HUES64 (cell line): Measurements from ENCODE around the gene MED26.
"Not testable (repeated sequence)": the region's sequence is repeated elsewhere in the genome, so short reads cannot be mapped to it uniquely, and the experiment has no call there.

ENCODE experiments used
- H3K27ac ChIP-seq: 2 replicates; pipeline ENCODE4 v1.7.0; 2013; ENCODE audit warnings: low read depth, low read length, inconsistent platforms
- H3K27me3 ChIP-seq: 2 replicates; pipeline ENCODE4 v1.6.1; 2013; ENCODE audit warnings: mild to moderate bottlenecking, low read length; ENCODE audit not compliant: insufficient read depth
- H3K36me3 ChIP-seq: 2 replicates; pipeline ENCODE4 v1.6.1; 2013; ENCODE audit warnings: mild to moderate bottlenecking, low read length; ENCODE audit not compliant: insufficient read depth
- H3K4me1 ChIP-seq: 2 replicates; pipeline ENCODE4 v1.6.1; 2013; ENCODE audit warnings: mild to moderate bottlenecking, low read length, moderate library complexity; ENCODE audit not compliant: insufficient read depth
- H3K4me3 ChIP-seq: 2 replicates; pipeline ENCODE4 v1.5.1; 2013; ENCODE audit warnings: mild to moderate bottlenecking, low read length, moderate library complexity
- H3K9ac ChIP-seq: 2 replicates; pipeline ENCODE4 v1.6.1; 2013; ENCODE audit warnings: mild to moderate bottlenecking, low read depth, low read length
- H3K9me3 ChIP-seq: 2 replicates; pipeline ENCODE4 v1.6.1; 2013; ENCODE audit warnings: low read depth, low read length; ENCODE audit not compliant: insufficient read depth
- WGBS: fragments of 150-250, 120-280 bp; methylation state at CpG from one replicate; pipeline ENCODE4 v1.1.7; 2013; ENCODE audit warnings: missing lambda C conversion rate; 5-methylcytosine and 5-hydroxymethylcytosine counted together

The MED26 gene

DNA sequence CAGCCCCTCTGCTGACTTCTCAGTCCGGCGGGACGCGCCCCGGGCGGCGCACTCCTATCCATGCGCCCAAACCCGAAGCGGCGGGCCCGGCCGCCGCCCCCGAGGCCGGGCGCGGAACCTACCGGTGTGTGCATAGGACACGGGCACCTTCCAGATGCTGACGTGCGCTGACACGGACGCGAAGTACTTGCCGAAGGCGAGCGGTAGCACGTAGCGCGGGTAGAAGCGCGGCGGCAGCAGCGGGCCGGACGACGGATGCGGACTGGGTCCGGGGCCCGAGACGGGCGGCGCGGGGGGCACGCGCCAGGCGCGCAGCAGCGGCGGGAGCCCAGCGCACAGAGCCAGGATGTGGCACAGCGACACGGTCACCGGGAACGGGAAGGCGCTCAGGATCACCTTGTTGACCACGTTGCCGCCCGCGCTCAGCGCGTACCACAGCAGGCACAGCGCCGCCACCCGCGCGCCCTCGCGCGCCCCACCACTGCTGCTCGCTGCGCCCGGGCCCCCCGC is 56.1 kb downstream of the MED26 start:
- peaks cover 12% of the 10 kb centered on the region; the same call in 1 of the 2 replicates for H3K4me1 ChIP-seq
- WGBS = under 1% methylated on average over 75 of the region's 75 CpGs
- H3K4me3 ChIP-seq = peak overlapping the region; percentile 98
- H3K9me3 ChIP-seq = no peaks in the 10 kb centered on the region
- H3K27me3 ChIP-seq = no peaks in the 10 kb centered on the region
- H3K9ac ChIP-seq = peak overlapping the region; percentile 92
- peak overlapping the region; percentile 56; the same call in 1 of the 2 replicates for H3K27ac ChIP-seq
- peaks cover 54% of the 10 kb centered on the region for H3K36me3 ChIP-seq

DNA sequence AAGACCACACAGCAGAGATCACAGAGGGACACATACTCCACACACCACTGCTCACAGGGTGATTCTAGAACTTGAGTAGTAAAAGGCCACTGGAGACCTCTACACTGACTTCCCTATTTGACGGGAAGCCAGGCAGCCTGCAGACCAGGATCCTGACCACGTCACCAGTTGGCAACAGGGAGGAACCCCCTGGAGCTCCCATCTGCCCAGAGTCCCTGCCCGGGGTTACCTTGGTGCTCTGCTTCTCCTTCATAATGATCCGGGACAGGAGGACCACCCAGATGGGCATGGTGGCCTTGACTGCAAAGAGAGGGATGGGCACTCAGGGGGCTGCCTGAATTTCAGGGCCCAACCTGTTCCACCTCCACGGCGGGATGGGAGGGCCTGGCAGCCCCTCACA is 56.7 kb downstream of the MED26 start:
- WGBS = 43% methylated on average over 6 of the region's 6 CpGs
- Histone ChIP-seq H3K36me3 (peaks cover 54% of the 10 kb centered on the region), H3K9me3 (no peaks in the 10 kb centered on the region), H3K4me1 (peaks cover 12% of the 10 kb centered on the region; the same call in 1 of the 2 replicates), H3K27ac (no peak overlapping the region; the same call in 1 of the 2 replicates), H3K4me3 (peak overlapping the region; percentile 98), H3K9ac (peak overlapping the region; percentile 92), H3K27me3 (no peaks in the 10 kb centered on the region)

DNA sequence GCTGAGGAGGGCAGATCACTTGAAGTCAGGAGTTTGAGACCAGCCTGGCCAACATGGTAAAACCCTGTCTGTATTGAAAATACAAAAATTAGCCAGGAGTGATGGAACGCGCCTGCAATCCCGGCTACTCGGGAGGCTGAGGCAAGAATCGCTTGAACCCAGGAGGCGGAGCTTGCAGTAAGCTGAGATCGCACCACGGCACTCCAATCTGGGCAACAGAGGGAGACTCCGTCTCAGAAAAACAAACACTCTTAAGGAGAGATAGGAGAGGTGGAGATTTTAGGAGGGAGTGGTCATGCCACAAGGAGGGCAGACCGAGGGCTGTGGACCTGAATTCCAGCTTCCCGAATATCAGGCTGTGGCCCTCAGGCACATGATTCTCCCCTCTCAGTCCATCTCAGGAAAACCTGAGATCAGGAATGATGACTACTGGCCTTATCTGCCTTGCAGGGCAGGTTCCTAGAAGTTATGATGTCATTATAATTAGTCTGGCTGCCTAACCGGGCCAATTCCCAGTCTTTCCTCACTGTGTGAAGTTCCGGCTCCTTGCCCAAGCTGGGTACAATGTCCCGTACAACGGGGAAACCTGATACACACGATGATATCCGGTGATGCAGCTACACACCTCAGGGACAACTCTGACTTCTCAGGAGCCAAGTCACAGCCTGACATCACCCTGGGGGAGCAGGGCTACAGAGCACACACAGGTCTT is 58.2 kb downstream of the MED26 start:
- H3K4me1 ChIP-seq = peaks cover 12% of the 10 kb centered on the region; the same call in 1 of the 2 replicates
- H3K9me3 ChIP-seq = no peaks in the 10 kb centered on the region
- WGBS = 94% methylated on average over 17 of the region's 17 CpGs
- no peaks in the 10 kb centered on the region for H3K27me3 ChIP-seq
- peak overlapping the region; percentile 12; the same call in 1 of the 2 replicates for H3K9ac ChIP-seq
- peaks cover 52% of the 10 kb centered on the region for H3K36me3 ChIP-seq
- no peak overlapping the region for H3K4me3 ChIP-seq
- H3K27ac ChIP-seq = no peak overlapping the region; the same call in 1 of the 2 replicates

DNA sequence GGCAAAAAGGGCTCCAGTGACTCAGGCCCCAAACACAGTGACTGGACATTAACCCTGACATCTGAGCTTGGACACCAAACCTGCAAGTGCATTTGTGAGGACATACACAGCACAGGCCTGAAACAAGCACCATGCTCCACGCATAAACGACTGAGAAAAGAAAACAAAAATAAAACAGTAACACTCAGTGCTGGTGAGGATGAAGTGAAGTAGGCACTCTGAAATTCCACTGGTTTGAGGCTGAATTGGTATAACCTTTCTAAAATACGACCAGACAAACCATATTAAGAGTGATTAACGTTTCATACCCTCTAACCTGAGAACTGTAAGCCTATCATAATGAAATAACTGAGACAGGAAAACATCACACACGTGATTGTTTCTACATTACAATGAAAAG is 61.3 kb downstream of the MED26 start:
- Histone ChIP-seq H3K4me1 (peaks cover 5% of the 10 kb centered on the region; the same call in 1 of the 2 replicates), H3K9me3 (no peaks in the 10 kb centered on the region), H3K27ac (no peak overlapping the region), H3K4me3 (no peak overlapping the region), H3K27me3 (no peaks in the 10 kb centered on the region), H3K36me3 (peaks cover 70% of the 10 kb centered on the region), H3K9ac (no peak overlapping the region)
- 99% methylated on average over 5 of the region's 5 CpGs for WGBS

DNA sequence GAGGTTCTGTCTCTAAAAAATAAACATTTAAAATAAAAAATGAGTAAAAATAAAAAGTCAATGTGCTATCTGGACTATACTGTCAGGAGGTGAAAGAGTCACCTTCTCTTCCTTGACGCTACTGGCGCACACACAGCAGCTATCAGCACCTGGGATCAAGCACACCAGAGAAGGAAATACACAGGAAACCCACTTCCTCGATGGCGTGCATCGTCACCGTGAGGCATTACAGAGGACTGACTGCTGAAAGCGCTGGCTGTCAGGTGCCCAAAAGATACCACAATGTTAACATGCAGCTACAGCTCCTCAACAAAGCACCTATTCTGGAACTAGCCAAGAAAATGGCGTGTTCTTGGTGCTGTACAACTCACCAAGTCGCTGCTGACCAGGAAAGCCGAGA is 61.8 kb downstream of the MED26 start:
- Histone ChIP-seq H3K4me3 (no peak overlapping the region), H3K27me3 (no peaks in the 10 kb centered on the region), H3K9ac (no peak overlapping the region), H3K36me3 (peaks cover 76% of the 10 kb centered on the region), H3K4me1 (peaks cover 2% of the 10 kb centered on the region; the same call in 1 of the 2 replicates), H3K27ac (no peak overlapping the region), H3K9me3 (no peaks in the 10 kb centered on the region)
- WGBS = 96% methylated on average over 10 of the region's 10 CpGs

DNA sequence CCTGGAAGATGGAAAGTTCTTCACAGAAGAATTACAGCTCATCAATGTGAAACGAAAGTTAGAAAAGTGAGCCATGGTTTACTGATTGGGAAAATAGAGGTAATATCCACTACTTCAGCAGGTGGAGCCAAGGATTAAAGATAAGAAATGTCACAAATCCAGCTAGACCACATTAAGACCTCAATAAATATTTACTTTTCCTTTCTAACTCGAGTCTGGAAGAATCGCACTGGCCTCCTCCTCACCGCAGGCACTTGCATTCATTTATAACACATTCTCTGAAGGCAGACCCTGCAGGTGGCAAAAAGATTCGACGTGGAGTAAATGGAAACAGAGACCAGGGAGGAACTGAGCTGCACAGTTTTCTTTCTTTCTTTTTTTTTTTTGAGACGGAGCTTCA is 63.2 kb downstream of the MED26 start:
- no peak overlapping the region for H3K27ac ChIP-seq
- 94% methylated on average over 6 of the region's 7 CpGs for WGBS
- no peaks in the 10 kb centered on the region for H3K9me3 ChIP-seq
- no peak overlapping the region for H3K9ac ChIP-seq
- peaks cover 81% of the 10 kb centered on the region for H3K36me3 ChIP-seq
- H3K4me3 ChIP-seq = no peak overlapping the region
- H3K27me3 ChIP-seq = no peaks in the 10 kb centered on the region
- no peaks in the 10 kb centered on the region for H3K4me1 ChIP-seq

DNA sequence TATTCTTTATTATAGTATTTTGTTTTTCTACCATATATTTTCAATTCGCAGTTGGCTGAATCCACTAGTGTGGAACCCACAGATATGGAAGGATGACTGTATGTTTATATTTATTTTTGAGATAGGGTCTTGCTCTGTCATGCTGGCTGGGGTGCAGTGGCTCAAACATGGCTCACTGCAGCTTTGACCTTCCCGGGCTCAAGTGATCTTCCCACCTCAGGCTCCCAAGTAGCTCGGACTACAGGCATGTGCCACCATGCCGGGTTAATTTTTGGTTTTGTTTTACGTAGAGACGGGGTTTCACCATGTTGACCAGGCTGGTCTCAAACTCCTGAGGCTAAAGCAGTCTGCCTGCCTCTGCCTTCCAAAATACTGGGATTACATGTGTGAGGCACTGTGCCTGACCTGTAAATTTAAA is 65.4 kb downstream of the MED26 start:
- 95% methylated on average over 6 of the region's 6 CpGs for WGBS
- Histone ChIP-seq H3K27ac (no peak overlapping the region), H3K4me1 (no peaks in the 10 kb centered on the region), H3K27me3 (no peaks in the 10 kb centered on the region), H3K9me3 (no peaks in the 10 kb centered on the region), H3K9ac (no peak overlapping the region), H3K36me3 (peaks cover 73% of the 10 kb centered on the region), H3K4me3 (no peak overlapping the region)

DNA sequence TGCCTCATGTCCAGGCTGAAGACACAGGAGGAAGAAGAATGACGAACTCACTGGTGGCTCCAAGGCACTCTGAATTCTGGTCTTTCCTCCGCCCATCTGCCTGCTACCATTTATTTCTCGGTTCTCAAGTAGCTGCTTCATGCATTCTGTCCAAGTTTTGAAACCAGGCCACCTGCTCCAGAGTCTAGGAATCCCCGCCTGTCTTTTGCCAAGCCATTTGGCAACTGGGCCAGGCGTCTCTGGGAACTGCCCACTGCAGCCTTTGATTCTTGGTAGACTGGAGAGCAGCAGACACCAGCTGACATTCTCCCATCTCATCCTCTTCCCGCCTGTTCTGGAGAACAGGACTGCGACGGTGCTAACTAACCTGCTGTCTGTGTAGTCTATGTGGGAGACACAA is 66.6 kb downstream of the MED26 start:
- no peak overlapping the region for H3K27ac ChIP-seq
- no peak overlapping the region for H3K9ac ChIP-seq
- no peaks in the 10 kb centered on the region for H3K4me1 ChIP-seq
- 96% methylated on average over 8 of the region's 8 CpGs for WGBS
- peaks cover 69% of the 10 kb centered on the region for H3K36me3 ChIP-seq
- no peaks in the 10 kb centered on the region for H3K9me3 ChIP-seq
- no peak overlapping the region for H3K4me3 ChIP-seq
- no peaks in the 10 kb centered on the region for H3K27me3 ChIP-seq

DNA sequence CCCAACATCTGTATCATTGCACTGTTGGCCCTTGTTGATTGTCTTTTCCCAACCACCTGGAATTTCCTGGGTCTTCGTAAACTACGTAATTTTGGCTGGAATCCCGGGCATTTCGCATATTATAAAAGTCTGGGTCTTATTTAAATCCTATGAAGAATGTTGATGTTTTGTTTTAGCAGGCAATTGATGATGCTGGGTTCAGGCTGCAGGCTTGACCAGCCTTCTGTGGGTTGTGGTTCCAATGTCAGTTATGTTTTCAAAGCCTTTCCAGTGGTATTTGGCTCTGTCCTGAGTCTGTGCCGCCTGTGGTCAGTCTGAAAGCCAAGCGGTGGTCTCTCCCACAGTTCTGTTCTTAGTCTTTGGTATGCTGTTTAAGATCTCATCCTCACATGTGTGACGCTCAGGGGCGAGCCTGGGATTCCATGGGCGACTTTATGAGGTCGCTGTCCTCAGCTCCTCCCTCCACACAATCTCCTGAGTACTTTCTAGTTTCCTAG is 68.2 kb downstream of the MED26 start:
- Histone ChIP-seq H3K27me3 (no peaks in the 10 kb centered on the region), H3K27ac (no peak overlapping the region), H3K9me3 (no peaks in the 10 kb centered on the region), H3K4me1 (no peaks in the 10 kb centered on the region), H3K36me3 (peaks cover 69% of the 10 kb centered on the region), H3K4me3 (no peak overlapping the region), H3K9ac (no peak overlapping the region)
- WGBS = 95% methylated on average over 10 of the region's 10 CpGs

DNA sequence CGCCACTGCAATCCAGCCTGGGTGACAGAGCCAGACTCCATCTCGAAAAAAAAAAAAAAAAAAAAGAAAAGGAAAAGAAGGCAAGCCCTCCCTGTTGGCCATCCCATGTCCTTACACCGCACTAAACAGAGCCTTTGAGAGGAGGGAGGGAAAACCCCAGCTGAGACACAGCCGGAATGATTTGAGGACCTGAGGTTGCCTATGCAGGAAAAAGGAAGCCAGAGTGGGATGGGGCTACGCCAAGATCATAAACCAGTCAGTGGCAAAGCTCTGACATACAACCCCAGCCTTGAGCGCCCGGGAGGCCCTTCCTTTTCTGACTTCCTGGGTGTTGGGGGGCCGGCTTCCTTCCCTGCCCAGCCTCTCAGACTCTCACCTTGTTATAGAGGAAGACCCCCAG is 73.2 kb downstream of the MED26 start:
- H3K36me3 ChIP-seq = peaks cover 59% of the 10 kb centered on the region
- H3K27me3 ChIP-seq = no peaks in the 10 kb centered on the region
- 96% methylated on average over 8 of the region's 8 CpGs for WGBS
- no peak overlapping the region for H3K9ac ChIP-seq
- no peaks in the 10 kb centered on the region for H3K4me1 ChIP-seq
- H3K9me3 ChIP-seq = no peaks in the 10 kb centered on the region
- no peak overlapping the region for H3K27ac ChIP-seq
- H3K4me3 ChIP-seq = no peak overlapping the region

DNA sequence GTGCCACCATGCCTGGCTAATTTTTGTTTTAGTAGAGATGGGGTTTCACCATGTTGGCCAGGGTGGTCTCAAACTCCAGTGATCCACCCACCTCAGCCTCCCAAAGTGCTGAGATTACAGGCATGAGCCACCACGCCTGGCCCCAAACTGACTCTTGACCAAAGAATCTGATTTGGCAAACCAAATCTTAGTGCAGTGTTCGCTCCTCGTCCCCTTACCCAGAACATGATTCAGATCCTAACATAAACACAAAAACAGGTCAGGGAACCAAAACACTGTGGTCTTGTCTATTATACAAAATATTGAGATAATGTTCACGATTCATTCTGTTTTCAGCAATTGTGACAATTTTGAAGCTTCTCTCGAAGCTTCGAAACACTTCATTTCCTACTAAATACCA is 76.1 kb downstream of the MED26 start:
- H3K36me3 ChIP-seq = peaks cover 47% of the 10 kb centered on the region
- not testable (repeated sequence) for H3K27ac ChIP-seq, H3K9ac ChIP-seq, H3K27me3 ChIP-seq, H3K4me3 ChIP-seq, H3K4me1 ChIP-seq, H3K9me3 ChIP-seq
- 98% methylated on average over 5 of the region's 6 CpGs for WGBS
